Endodermal cell (in vitro differentiated cells): ENCODE results near the gene AJAP1. TPM values are rescaled to one million over a fixed set of nuclear protein-coding genes. Genes with fewer than 3 reads are reported as not detected.

Source experiments
- DNase-seq: peaks from one replicate; pipeline ENCODE4 v3.0.0-alpha.2; 2017
- H3K27ac ChIP-seq: 2 replicates; pipeline ENCODE4 v1.5.1; 2013; ENCODE audit warnings: mild to moderate bottlenecking, low read depth, low read length, moderate library complexity
- H3K27me3 ChIP-seq: 2 replicates; pipeline ENCODE4 v1.6.1; 2013; ENCODE audit warnings: mild to moderate bottlenecking, low read length, moderate library complexity; ENCODE audit not compliant: insufficient read depth, control insufficient read depth, poor library complexity, severe bottlenecking
- H3K36me3 ChIP-seq: 2 replicates; pipeline ENCODE4 v1.7.0; 2013; ENCODE audit warnings: mild to moderate bottlenecking, low read length, moderate library complexity; ENCODE audit not compliant: control insufficient read depth, insufficient read depth
- H3K4me1 ChIP-seq: one replicate; pipeline ENCODE4 v1.7.0; 2013; ENCODE audit warnings: low read length; ENCODE audit not compliant: control insufficient read depth, insufficient read depth
- H3K4me3 ChIP-seq: 2 replicates; pipeline ENCODE4 v1.5.1; 2013; ENCODE audit warnings: mild to moderate bottlenecking, low read length, moderate library complexity
- H3K9ac ChIP-seq: 2 replicates; pipeline ENCODE4 v1.6.1; 2013; ENCODE audit warnings: mild to moderate bottlenecking, low read length, moderate library complexity; ENCODE audit not compliant: poor library complexity, severe bottlenecking; ENCODE audit errors: extremely low read depth
- H3K9me3 ChIP-seq: 2 replicates; pipeline ENCODE4 v1.6.1; 2013; ENCODE audit warnings: mild to moderate bottlenecking, low read length, moderate library complexity; ENCODE audit not compliant: control insufficient read depth
- H3K27ac Mint-ChIP-seq: 2 replicates; pipeline ENCODE4 v1.8.0; 2020; ENCODE audit warnings: mixed read lengths
- H3K27me3 Mint-ChIP-seq: 2 replicates; pipeline ENCODE4 v1.8.0; 2021; ENCODE audit warnings: mild to moderate bottlenecking, mixed read lengths; ENCODE audit not compliant: insufficient read depth
- H3K36me3 Mint-ChIP-seq: 2 replicates; pipeline ENCODE4 v1.8.0; 2020; ENCODE audit warnings: low read depth, mixed read lengths
- H3K4me1 Mint-ChIP-seq: 2 replicates; pipeline ENCODE4 v1.8.0; 2020; ENCODE audit warnings: mixed read lengths
- H3K4me3 Mint-ChIP-seq: 2 replicates; pipeline ENCODE4 v1.8.0; 2020; ENCODE audit warnings: mild to moderate bottlenecking, moderate library complexity, mixed read lengths
- H3K9me3 Mint-ChIP-seq: 2 replicates; pipeline ENCODE4 v1.8.0; 2020; ENCODE audit warnings: mild to moderate bottlenecking, mixed read lengths
- CTCF ChIP-seq: fragments of 200-600 bp; sonication (generic); conservative IDR thresholded peaks from 2 replicates; pipeline ENCODE4 v1.5.0; 2021; ENCODE audit warnings: antibody characterized with exemption, mild to moderate bottlenecking
- WGBS, 2 experiments: methylation state at CpG; one replicate each; pipeline versions ENCODE4 v1.1.5 to v1.1.7; 2013; ENCODE audit warnings: missing lambda C conversion rate in 2 of 2, mixed read lengths in 1 of 2; ENCODE audit not compliant: insufficient coverage in 1 of 2, insufficient read length in 1 of 2; 5-methylcytosine and 5-hydroxymethylcytosine counted together
- total RNA-seq, 2 donors: library from RNA; stranded (reverse); fragmentation: NEBNext Ultra II Directional in 1 of 2; extraction: Animal tissue kit (Norgen Biotek cat#: 25700) in 1 of 2; gene quantifications; 2 replicates in 1 of 2; 3 replicates in 1 of 2; pipeline ENCODE4 v1.2.1, GENCODE V29; 2021

The AJAP1 gene
- total RNA-seq, 2 donors from 2014 or later = 19.4 to 22.1 TPM

DNA sequence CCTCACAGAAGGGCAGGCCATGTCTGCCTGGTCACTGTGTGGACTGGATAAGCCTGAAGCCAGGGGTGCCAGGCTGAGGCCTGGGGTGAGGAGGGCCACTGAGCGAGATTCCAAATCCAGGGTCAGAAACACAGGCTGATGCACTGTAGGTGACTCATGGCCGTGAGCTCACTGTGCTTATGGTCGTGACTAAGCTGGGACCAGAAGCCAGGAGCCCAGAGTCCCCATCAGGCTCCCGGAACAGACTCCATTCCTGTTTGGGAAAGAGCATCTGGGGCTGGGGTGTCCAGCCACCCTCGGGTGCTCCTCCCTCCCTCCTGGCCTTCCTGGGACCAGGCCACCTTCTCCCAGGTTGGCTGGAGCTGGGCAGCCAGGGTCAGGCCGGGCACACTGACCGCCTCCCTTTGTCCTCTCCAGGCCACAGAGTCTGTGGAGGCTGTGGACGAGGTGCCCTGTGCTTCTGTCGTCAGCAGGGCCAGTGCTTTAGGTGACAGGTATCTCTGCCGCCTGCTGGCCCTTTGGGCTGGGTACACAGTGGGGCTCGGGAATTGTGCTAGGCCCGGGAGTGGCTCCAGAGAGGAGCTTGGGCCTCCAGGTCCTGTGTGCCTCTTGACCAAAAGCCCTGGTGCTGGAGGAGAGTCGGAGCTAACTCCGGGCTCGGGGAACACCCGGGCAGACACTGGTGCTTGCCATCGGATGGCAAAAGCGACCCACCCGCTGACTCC is 36.7 kb downstream of the AJAP1 start:
- Histone ChIP-seq H3K9ac (no peak overlapping the region), H3K36me3 (peaks cover 20% of the 10 kb centered on the region), H3K27me3 (no peaks in the 10 kb centered on the region), H3K4me3 (no peak overlapping the region), H3K9me3 (no peaks in the 10 kb centered on the region), H3K27ac (no peak overlapping the region), H3K4me1 (no peaks in the 10 kb centered on the region)
- no peak for TF ChIP-seq CTCF
- peaks cover 2% of the 10 kb centered on the region for H3K4me1 Mint-ChIP-seq
- H3K27ac Mint-ChIP-seq = no peak overlapping the region
- H3K36me3 Mint-ChIP-seq = peaks cover 8% of the 10 kb centered on the region
- peaks cover 7% of the 10 kb centered on the region for H3K27me3 Mint-ChIP-seq
- WGBS, 2 experiments = 94 to 96% methylated on average over 18 to 19 of the region's 19 CpGs
- no peak overlapping the region for H3K4me3 Mint-ChIP-seq
- no peak for DNase-seq
- no peaks in the 10 kb centered on the region for H3K9me3 Mint-ChIP-seq

- H3K27ac ChIP-seq = no peak overlapping the region
- 91 to 95% methylated on average over 14 to 26 of the region's 26 CpGs for WGBS, 2 experiments
- no peak overlapping the region for H3K27ac Mint-ChIP-seq
Observed at GRCh38 chr1:4691766-4692405, 37.5 kb downstream of the AJAP1 start.

GRCh38 chr1:4692437-4692836 is 38.0 kb downstream of the AJAP1 start:
- Histone ChIP-seq H3K4me1 (no peaks in the 10 kb centered on the region), H3K9ac (no peak overlapping the region), H3K27me3 (no peaks in the 10 kb centered on the region), H3K9me3 (no peaks in the 10 kb centered on the region), H3K27ac (no peak overlapping the region), H3K36me3 (peaks cover 18% of the 10 kb centered on the region), H3K4me3 (no peak overlapping the region)
- Mint-ChIP-seq H3K27me3 (peaks cover 7% of the 10 kb centered on the region), H3K9me3 (no peaks in the 10 kb centered on the region), H3K36me3 (peaks cover 8% of the 10 kb centered on the region), H3K4me3 (no peak overlapping the region), H3K27ac (no peak overlapping the region), H3K4me1 (no peaks in the 10 kb centered on the region)
- no peak for TF ChIP-seq CTCF
- WGBS, 2 experiments = 90 to 93% methylated on average over 3 to 6 of the region's 6 CpGs
- no peak for DNase-seq

More at GRCh38 chr1:4691766-4692405, 37.5 kb downstream of the AJAP1 start:
- Mint-ChIP-seq H3K4me3 (no peak overlapping the region), H3K4me1 (peaks cover 2% of the 10 kb centered on the region), H3K27me3 (peaks cover 7% of the 10 kb centered on the region), H3K36me3 (peaks cover 8% of the 10 kb centered on the region), H3K9me3 (no peaks in the 10 kb centered on the region)
- Histone ChIP-seq H3K36me3 (peaks cover 15% of the 10 kb centered on the region), H3K27me3 (no peaks in the 10 kb centered on the region), H3K9ac (no peak overlapping the region), H3K9me3 (no peaks in the 10 kb centered on the region), H3K4me3 (no peak overlapping the region), H3K4me1 (no peaks in the 10 kb centered on the region)
- TF ChIP-seq CTCF = no peak
- no peak for DNase-seq
